ENCODE measurements around the gene PDIA4. TPM values are rescaled to one million over a fixed set of nuclear protein-coding genes. Genes with fewer than 3 reads are reported as not detected.

Gene PDIA4
- total RNA-seq, 1 experiment from 2014 or later, result 281 TPM

GRCh38 chr7:148973256-148973655 lies 55.0 kb downstream of the PDIA4 start:
- H3K9me3 ChIP-seq (ENCODE audit: control insufficient read depth, insufficient read depth, low read depth, low read length), result no peaks in the 10 kb centered on the region
- DNase-seq (ENCODE audit: low read depth, low spot score), result no peak
- POLR2A ChIA-PET, result interaction anchor here (0.7 kb wide), 1 partner anchor 93 kb away, joined by 3 read pairs; no protein-coding TSS in a partner anchor
- ATAC-seq, result no peak
- no peak overlapping the region for H3K27ac ChIP-seq (ENCODE audit: low read length)
- no TSS peak for BruUV-seq (replicated peaks)
- intact Hi-C loops (cut with micrococcal nuclease; ENCODE audit: unreplicated experiment) (no loop called here), in situ Hi-C loops (cut with HindIII; ENCODE audit: low pct_unique_long_range_greater_than_20kb, low sequenced_read_pairs) (no loop called here)
- TF ChIP-seq POLR2AphosphoS5 (IDR thresholded peaks at IDR 0.05; ENCODE audit: low read depth, low read length) (no peak), TCF7L2 (IDR thresholded peaks at IDR 0.05; ENCODE audit: low read depth, low read length) (no peak), SIN3A (IDR thresholded peaks at IDR 0.05; ENCODE audit: borderline replicate concordance, insufficient read depth, low read depth, low read length) (no peak), CTCF (IDR thresholded peaks at IDR 0.05) (no peak)
- TF ChIP-seq, protein P1, sequence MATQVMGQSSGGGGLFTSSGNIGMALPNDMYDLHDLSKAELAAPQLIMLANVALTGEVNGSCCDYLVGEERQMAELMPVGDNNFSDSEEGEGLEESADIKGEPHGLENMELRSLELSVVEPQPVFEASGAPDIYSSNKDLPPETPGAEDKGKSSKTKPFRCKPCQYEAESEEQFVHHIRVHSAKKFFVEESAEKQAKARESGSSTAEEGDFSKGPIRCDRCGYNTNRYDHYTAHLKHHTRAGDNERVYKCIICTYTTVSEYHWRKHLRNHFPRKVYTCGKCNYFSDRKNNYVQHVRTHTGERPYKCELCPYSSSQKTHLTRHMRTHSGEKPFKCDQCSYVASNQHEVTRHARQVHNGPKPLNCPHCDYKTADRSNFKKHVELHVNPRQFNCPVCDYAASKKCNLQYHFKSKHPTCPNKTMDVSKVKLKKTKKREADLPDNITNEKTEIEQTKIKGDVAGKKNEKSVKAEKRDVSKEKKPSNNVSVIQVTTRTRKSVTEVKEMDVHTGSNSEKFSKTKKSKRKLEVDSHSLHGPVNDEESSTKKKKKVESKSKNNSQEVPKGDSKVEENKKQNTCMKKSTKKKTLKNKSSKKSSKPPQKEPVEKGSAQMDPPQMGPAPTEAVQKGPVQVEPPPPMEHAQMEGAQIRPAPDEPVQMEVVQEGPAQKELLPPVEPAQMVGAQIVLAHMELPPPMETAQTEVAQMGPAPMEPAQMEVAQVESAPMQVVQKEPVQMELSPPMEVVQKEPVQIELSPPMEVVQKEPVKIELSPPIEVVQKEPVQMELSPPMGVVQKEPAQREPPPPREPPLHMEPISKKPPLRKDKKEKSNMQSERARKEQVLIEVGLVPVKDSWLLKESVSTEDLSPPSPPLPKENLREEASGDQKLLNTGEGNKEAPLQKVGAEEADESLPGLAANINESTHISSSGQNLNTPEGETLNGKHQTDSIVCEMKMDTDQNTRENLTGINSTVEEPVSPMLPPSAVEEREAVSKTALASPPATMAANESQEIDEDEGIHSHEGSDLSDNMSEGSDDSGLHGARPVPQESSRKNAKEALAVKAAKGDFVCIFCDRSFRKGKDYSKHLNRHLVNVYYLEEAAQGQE (IDR thresholded peaks at IDR 0.05; ENCODE audit: insufficient read depth in 1 of 2, low read depth in 2 of 2, low read length in 1 of 2), result no peak
- no peaks in the 10 kb centered on the region for H3K4me1 ChIP-seq (ENCODE audit: control insufficient read depth, insufficient read depth, low read length)
- no peaks in the 10 kb centered on the region for H3K36me3 ChIP-seq (ENCODE audit: control insufficient read depth, insufficient read depth, low read length)
- no peak overlapping the region for H3K4me3 ChIP-seq (ENCODE audit: low read depth in 2 of 2, low read length in 2 of 2)
- H3K27me3 ChIP-seq (ENCODE audit: control insufficient read depth, insufficient read depth, low read length), result no peaks in the 10 kb centered on the region
- CTCF ChIA-PET, result no interaction called here

DNA sequence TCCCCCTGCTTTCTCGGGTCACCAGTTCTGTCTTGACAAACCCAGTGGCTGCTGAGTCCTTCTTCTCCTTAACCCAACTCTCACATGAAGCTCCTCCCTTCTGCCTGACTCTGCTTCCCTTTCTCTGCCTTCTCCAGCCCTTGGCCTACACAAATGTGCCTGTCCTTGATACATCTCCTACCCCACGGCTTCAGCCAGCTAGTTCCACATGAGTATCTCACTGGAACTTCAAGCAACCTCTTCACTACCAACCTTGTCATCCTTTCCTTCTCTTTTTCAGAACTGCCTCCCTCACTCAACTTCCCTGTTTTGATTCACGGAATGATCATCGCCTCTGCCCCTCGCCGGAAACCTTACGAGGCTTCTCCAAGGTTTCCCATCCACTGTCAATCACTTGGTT lies 55.9 kb downstream of the PDIA4 start:
- no peak overlapping the region for H3K4me3 ChIP-seq (ENCODE audit: low read depth in 2 of 2, low read length in 2 of 2)
- H3K4me1 ChIP-seq (ENCODE audit: control insufficient read depth, insufficient read depth, low read length), result no peaks in the 10 kb centered on the region
- CTCF ChIA-PET, result no interaction called here
- BruUV-seq (replicated peaks), result no TSS peak
- ATAC-seq, result no peak
- in situ Hi-C loops (cut with HindIII; ENCODE audit: low pct_unique_long_range_greater_than_20kb, low sequenced_read_pairs), result no loop called here
- no peak for TF ChIP-seq CTCF (IDR thresholded peaks at IDR 0.05)
- TF ChIP-seq, protein P1 (IDR thresholded peaks at IDR 0.05; ENCODE audit: insufficient read depth in 1 of 2, low read depth in 2 of 2, low read length in 1 of 2), result no peak
- no peak for TF ChIP-seq TCF7L2 (IDR thresholded peaks at IDR 0.05; ENCODE audit: low read depth, low read length)
- no peak for TF ChIP-seq SIN3A (IDR thresholded peaks at IDR 0.05; ENCODE audit: borderline replicate concordance, insufficient read depth, low read depth, low read length)
- TF ChIP-seq POLR2AphosphoS5 (IDR thresholded peaks at IDR 0.05; ENCODE audit: low read depth, low read length), result no peak
- no peaks in the 10 kb centered on the region for H3K9me3 ChIP-seq (ENCODE audit: control insufficient read depth, insufficient read depth, low read depth, low read length)
- no peak for DNase-seq (ENCODE audit: low read depth, low spot score)
- H3K27me3 ChIP-seq (ENCODE audit: control insufficient read depth, insufficient read depth, low read length), result no peaks in the 10 kb centered on the region
- intact Hi-C loops (cut with micrococcal nuclease; ENCODE audit: unreplicated experiment), result no loop called here
- POLR2A ChIA-PET, result interaction anchor here (0.6 kb wide), 1 partner anchor 80 kb away, joined by 4 read pairs; no protein-coding TSS in a partner anchor
- H3K36me3 ChIP-seq (ENCODE audit: control insufficient read depth, insufficient read depth, low read length), result no peaks in the 10 kb centered on the region
- H3K27ac ChIP-seq (ENCODE audit: low read length), result no peak overlapping the region
